Activated CD8-positive, alpha-beta memory T cell treated with anti-CD3 and anti-CD28 coated beads for 24 hours (primary cell): Measurements from ENCODE around the gene ZNF536.
A peak's percentile ranks its signal among the peaks of the same experiment; 100 is the strongest.
"Not testable (repeated sequence)": the region's sequence is repeated elsewhere in the genome, so short reads cannot be mapped to it uniquely, and the experiment has no call there.

Source experiments
- DNase-seq: peaks from one replicate; pipeline ENCODE4 v3.0.0-alpha.2; 2020

ZNF536 gene

GRCh38 chr19:30342901-30343300 is 29.3 kb upstream of the ZNF536 start:
- no peak for DNase-seq

GRCh38 chr19:30344446-30345425 is 27.4 kb upstream of the ZNF536 start:
- DNase-seq = no peak

- no peak for DNase-seq
These were observed 26.5 kb upstream of the ZNF536 start for GRCh38 chr19:30345686-30346085.

- not testable (repeated sequence) for DNase-seq
These were observed 25.7 kb upstream of the ZNF536 start for GRCh38 chr19:30346468-30346867.

GRCh38 chr19:30349131-30349730 is 23.0 kb upstream of the ZNF536 start:
- no peak for DNase-seq

- DNase-seq = no peak
These were observed 21.2 kb upstream of the ZNF536 start for GRCh38 chr19:30350692-30351663.

- no peak for DNase-seq
These were observed 20.4 kb upstream of the ZNF536 start for GRCh38 chr19:30351774-30352173.

GRCh38 chr19:30353394-30353945 is 18.7 kb upstream of the ZNF536 start:
- no peak for DNase-seq

GRCh38 chr19:30355586-30355985 is 16.6 kb upstream of the ZNF536 start:
- no peak for DNase-seq

GRCh38 chr19:30356951-30357579 is 15.1 kb upstream of the ZNF536 start:
- no peak for DNase-seq

- DNase-seq = no peak
These were observed 14.6 kb upstream of the ZNF536 start for GRCh38 chr19:30357580-30357954.

- DNase-seq = no peak
These were observed 13.9 kb upstream of the ZNF536 start for GRCh38 chr19:30358319-30358718.

- DNase-seq = no peak
These were observed 13.2 kb upstream of the ZNF536 start for GRCh38 chr19:30358821-30359580.

GRCh38 chr19:30359936-30360335 is 12.2 kb upstream of the ZNF536 start:
- DNase-seq = no peak

GRCh38 chr19:30360376-30361106 is 11.6 kb upstream of the ZNF536 start:
- no peak for DNase-seq

- DNase-seq = no peak
These were observed 11.1 kb upstream of the ZNF536 start for GRCh38 chr19:30361107-30361447.

- peak; percentile 3 for DNase-seq
These were observed 10.5 kb upstream of the ZNF536 start for GRCh38 chr19:30361721-30362120.

GRCh38 chr19:30362156-30362754 is 9.9 kb upstream of the ZNF536 start:
- DNase-seq = peak; percentile 17

- DNase-seq = peak; percentile 32
These were observed 9.1 kb upstream of the ZNF536 start for GRCh38 chr19:30363073-30363472.
